ENCODE data around the gene DENND11. TPM values are rescaled to one million over a fixed set of nuclear protein-coding genes. Genes with fewer than 3 reads are reported as not detected.

DENND11 gene
- total and polyA plus RNA-seq, 2 experiments from 2014 or later, result 5.6 to 29.5 TPM

GRCh38 chr7:141659501-141659900 lies 42.5 kb downstream of the DENND11 start:
- no peak for TF ChIP-seq EZH2 (IDR thresholded peaks at IDR 0.05; ENCODE audit: borderline replicate concordance)
- TF ChIP-seq CTCF (IDR thresholded peaks at IDR 0.05; ENCODE audit: poor library complexity), result no peak
- TF ChIP-seq EZH2phosphoT487 (IDR thresholded peaks at IDR 0.05; ENCODE audit: low read depth, severe bottlenecking, unreplicated experiment), result no peak
- no peaks in the 10 kb centered on the region for H3K36me3 ChIP-seq (replicated peaks; ENCODE audit: insufficient read depth, low read depth)
- no peak overlapping the region for H3K4me3 ChIP-seq
- no peak for DNase-seq (ENCODE audit: low spot score)
- H4K20me1 ChIP-seq (ENCODE audit: insufficient read depth, poor library complexity, severe bottlenecking), result no peaks in the 10 kb centered on the region
- H3K4me2 ChIP-seq, result no peak overlapping the region
- no peak overlapping the region for H3K27ac ChIP-seq
- no peaks in the 10 kb centered on the region for H3K9me2 ChIP-seq (replicated peaks; ENCODE audit: insufficient read depth)
- H3K79me2 ChIP-seq, result no peaks in the 10 kb centered on the region
- no peaks in the 10 kb centered on the region for H3K27me3 ChIP-seq
- 91% methylated on average over 6 of the region's 6 CpGs for WGBS (ENCODE audit: low lambda C conversion rate, missing lambda C conversion rate)
- H2AFZ ChIP-seq, result no peak overlapping the region
- no peaks in the 10 kb centered on the region for H3K9me3 ChIP-seq (ENCODE audit: low read depth)
- H3K4me1 ChIP-seq (ENCODE audit: insufficient read depth), result no peaks in the 10 kb centered on the region

GRCh38 chr7:141654551-141654950 lies 47.4 kb downstream of the DENND11 start:
- H2AFZ ChIP-seq, result no peak overlapping the region
- H3K4me2 ChIP-seq, result no peak overlapping the region
- peak; percentile 79 for DNase-seq (ENCODE audit: low spot score)
- 39% methylated on average over 3 of the region's 3 CpGs for WGBS (ENCODE audit: low lambda C conversion rate, missing lambda C conversion rate)
- H3K4me1 ChIP-seq (ENCODE audit: insufficient read depth), result peaks cover 4% of the 10 kb centered on the region
- no peaks in the 10 kb centered on the region for H3K27me3 ChIP-seq
- no peaks in the 10 kb centered on the region for H3K36me3 ChIP-seq (replicated peaks; ENCODE audit: insufficient read depth, low read depth)
- H3K9me2 ChIP-seq (replicated peaks; ENCODE audit: insufficient read depth), result no peaks in the 10 kb centered on the region
- TF ChIP-seq EZH2phosphoT487 (IDR thresholded peaks at IDR 0.05; ENCODE audit: low read depth, severe bottlenecking, unreplicated experiment), result no peak
- TF ChIP-seq CTCF (IDR thresholded peaks at IDR 0.05; ENCODE audit: poor library complexity), result peak; percentile 68
- no peak for TF ChIP-seq EZH2 (IDR thresholded peaks at IDR 0.05; ENCODE audit: borderline replicate concordance)
- no peaks in the 10 kb centered on the region for H3K9me3 ChIP-seq (ENCODE audit: low read depth)
- no peak overlapping the region for H3K4me3 ChIP-seq
- H3K27ac ChIP-seq, result no peak overlapping the region
- no peaks in the 10 kb centered on the region for H4K20me1 ChIP-seq (ENCODE audit: insufficient read depth, poor library complexity, severe bottlenecking)
- no peaks in the 10 kb centered on the region for H3K79me2 ChIP-seq

DNA sequence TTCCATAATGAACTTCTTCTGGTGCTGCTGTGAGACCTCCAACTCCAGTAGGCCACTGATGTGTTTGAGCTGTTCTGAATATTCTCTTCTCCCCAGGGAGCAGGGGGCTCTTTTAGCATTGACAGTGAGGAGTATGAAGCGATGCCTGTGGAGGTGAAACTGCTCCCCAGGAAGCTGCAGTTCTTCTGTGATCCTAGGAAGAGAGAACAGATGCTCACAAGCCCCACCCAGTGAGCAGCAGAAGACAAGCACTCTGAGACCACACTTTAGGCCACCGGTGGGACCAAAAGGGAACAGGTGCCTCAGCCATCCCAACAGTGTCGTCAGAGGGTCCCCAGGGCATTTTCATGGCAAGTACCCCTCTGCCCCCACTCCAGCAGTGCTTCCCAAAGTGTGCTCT lies 49.3 kb downstream of the DENND11 start:
- no peak overlapping the region for H2AFZ ChIP-seq
- H3K27me3 ChIP-seq, result no peaks in the 10 kb centered on the region
- no peak for TF ChIP-seq EZH2phosphoT487 (IDR thresholded peaks at IDR 0.05; ENCODE audit: low read depth, severe bottlenecking, unreplicated experiment)
- TF ChIP-seq EZH2 (IDR thresholded peaks at IDR 0.05; ENCODE audit: borderline replicate concordance), result no peak
- no peak for TF ChIP-seq CTCF (IDR thresholded peaks at IDR 0.05; ENCODE audit: poor library complexity)
- no peaks in the 10 kb centered on the region for H3K79me2 ChIP-seq
- no peaks in the 10 kb centered on the region for H4K20me1 ChIP-seq (ENCODE audit: insufficient read depth, poor library complexity, severe bottlenecking)
- H3K9me2 ChIP-seq (replicated peaks; ENCODE audit: insufficient read depth), result no peaks in the 10 kb centered on the region
- no peak overlapping the region for H3K4me3 ChIP-seq
- no peak for DNase-seq (ENCODE audit: low spot score)
- no peaks in the 10 kb centered on the region for H3K36me3 ChIP-seq (replicated peaks; ENCODE audit: insufficient read depth, low read depth)
- WGBS (ENCODE audit: low lambda C conversion rate, missing lambda C conversion rate), result 81% methylated on average over 3 of the region's 3 CpGs
- no peaks in the 10 kb centered on the region for H3K9me3 ChIP-seq (ENCODE audit: low read depth)
- H3K27ac ChIP-seq, result no peak overlapping the region
- no peak overlapping the region for H3K4me2 ChIP-seq
- peaks cover 4% of the 10 kb centered on the region for H3K4me1 ChIP-seq (ENCODE audit: insufficient read depth)

Small RNAs within 50 kb of the gene (small RNA-seq; reads per million reads assigned to genes)
- not detected for gene RNU1-82P

Other genes with a start within 250 kb of the DENND11 start
- gene AGK, start 150.8 kb downstream of the DENND11 start, total RNA-seq, result 21.2 and 27.1 TPM in 2 replicates
- 15.8 and 16.7 TPM in 2 replicates for gene AGK, start 150.8 kb downstream of the DENND11 start, polyA plus RNA-seq
- 3.6 and 3.7 TPM in 2 replicates for gene WEE2, start 6.2 kb upstream of the DENND11 start, total RNA-seq
- gene WEE2, start 6.2 kb upstream of the DENND11 start, polyA plus RNA-seq, result 0.60 and 0.89 TPM in 2 replicates
- gene SSBP1, start 36.2 kb upstream of the DENND11 start, total RNA-seq, result 153 and 186 TPM in 2 replicates
- gene SSBP1, start 36.2 kb upstream of the DENND11 start, polyA plus RNA-seq, result 212 and 220 TPM in 2 replicates
- gene TAS2R3, start 61.9 kb upstream of the DENND11 start, total RNA-seq, result 0.87 and 1.3 TPM in 2 replicates
- gene TAS2R3, start 61.9 kb upstream of the DENND11 start, polyA plus RNA-seq, result not detected in 2 replicates
- gene TAS2R4, start 74.5 kb upstream of the DENND11 start, total RNA-seq, result 1.9 and 2.6 TPM in 2 replicates
- gene TAS2R4, start 74.5 kb upstream of the DENND11 start, polyA plus RNA-seq, result not detected in 2 replicates
- 4.4 and 5.1 TPM in 2 replicates for gene TAS2R5, start 88.1 kb upstream of the DENND11 start, total RNA-seq
- 1.5 and 1.6 TPM in 2 replicates for gene TAS2R5, start 88.1 kb upstream of the DENND11 start, polyA plus RNA-seq
- not detected in 2 replicates for gene PRSS37, start 139.3 kb upstream of the DENND11 start, total RNA-seq
- gene PRSS37, start 139.3 kb upstream of the DENND11 start, polyA plus RNA-seq, result 0.13 TPM in 1 of 2 replicates, not detected in the other
- gene OR9A4, start 214.2 kb upstream of the DENND11 start, total RNA-seq, result not detected in 2 replicates
- not detected in 2 replicates for gene OR9A4, start 214.2 kb upstream of the DENND11 start, polyA plus RNA-seq
- not detected in 2 replicates for gene CLEC5A, start 244.8 kb upstream of the DENND11 start, total RNA-seq
- gene CLEC5A, start 244.8 kb upstream of the DENND11 start, polyA plus RNA-seq, result not detected in 2 replicates